ENCODE measurements around the gene SBK2.
"Not testable (repeated sequence)": the region's sequence is repeated elsewhere in the genome, so short reads cannot be mapped to it uniquely, and the experiment has no call there.

- TF ChIP-seq CTCF (IDR thresholded peaks at IDR 0.05; ENCODE audit: borderline replicate concordance, extremely low read depth, low read length, poor library complexity, severe bottlenecking); EZH2 (IDR thresholded peaks at IDR 0.05; ENCODE audit: borderline replicate concordance, low read depth, low read length, severe bottlenecking): not testable (repeated sequence)
Observed at GRCh38 chr19:55496820-55497219, 40.1 kb downstream of the SBK2 start.
